ENCODE measurements around the gene SPINK1. TPM values are rescaled to one million over a fixed set of nuclear protein-coding genes. Genes with fewer than 3 reads are reported as not detected.

Gene SPINK1
- total and polyA plus RNA-seq, 2 of the 13 experiments (the other 11 are each of a cell fraction or from before 2014, with no cell fraction given) = 14.7 to 17.1 TPM

- TF ChIP-seq AHDC1 (CRISPR knock-in tag; IDR thresholded peaks at IDR 0.05; ENCODE audit: borderline replicate concordance) = no peak
- TF ChIP-seq ZBTB21 (CRISPR knock-in tag; IDR thresholded peaks at IDR 0.05) = no peak
- TF ChIP-seq ZBTB26 (CRISPR knock-in tag; IDR thresholded peaks at IDR 0.05; ENCODE audit: borderline replicate concordance) = no peak
- TF ChIP-seq PITX1 (CRISPR knock-in tag; IDR thresholded peaks at IDR 0.05) = no peak
- TF ChIP-seq SNAPC4 (CRISPR knock-in tag; IDR thresholded peaks at IDR 0.05) = no peak
- no peak for TF ChIP-seq CENPT (CRISPR knock-in tag; IDR thresholded peaks at IDR 0.05; ENCODE audit: low read depth)
- TF ChIP-seq ZNF775 (CRISPR knock-in tag; IDR thresholded peaks at IDR 0.05; ENCODE audit: borderline replicate concordance) = no peak
Observed at GRCh38 chr5:147851578-147851977, 20.1 kb upstream of the SPINK1 start (continued).

Data from HepG2 (cell line).